Measurements from ENCODE around the gene ZBTB8A. TPM values are rescaled to one million over a fixed set of nuclear protein-coding genes. Genes with fewer than 3 reads are reported as not detected.
"Not testable (repeated sequence)": the region's sequence is repeated elsewhere in the genome, so short reads cannot be mapped to it uniquely, and the experiment has no call there.

Gene ZBTB8A
- polyA plus RNA-seq, 3 donors = 16.5 to 17.1 (median 16.9) TPM

DNA sequence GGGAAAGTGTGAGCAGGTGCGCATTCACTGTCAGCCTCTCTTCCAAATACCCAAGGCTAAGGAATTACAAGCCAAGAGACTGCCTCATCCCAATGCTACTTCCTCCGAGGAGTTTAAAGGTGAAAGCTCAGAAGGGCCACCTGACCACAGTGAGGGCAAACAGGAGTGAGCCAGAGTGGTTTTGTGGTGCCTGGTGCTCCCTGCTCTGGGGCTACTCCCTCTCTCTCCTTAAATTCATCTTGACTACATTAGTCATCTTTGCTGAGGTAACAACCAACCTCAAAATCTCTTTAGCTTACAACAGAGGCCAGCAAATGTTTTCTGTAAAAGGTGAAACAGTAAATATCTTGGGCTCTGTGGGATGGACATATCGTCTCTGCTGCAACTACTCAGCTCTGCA lies 14.2 kb upstream of the ZBTB8A start:
- DNase-seq (ENCODE audit: extremely low read depth in 1 of 11, low read depth in 9 of 11, low spot score in 4 of 11) = no peak

DNA sequence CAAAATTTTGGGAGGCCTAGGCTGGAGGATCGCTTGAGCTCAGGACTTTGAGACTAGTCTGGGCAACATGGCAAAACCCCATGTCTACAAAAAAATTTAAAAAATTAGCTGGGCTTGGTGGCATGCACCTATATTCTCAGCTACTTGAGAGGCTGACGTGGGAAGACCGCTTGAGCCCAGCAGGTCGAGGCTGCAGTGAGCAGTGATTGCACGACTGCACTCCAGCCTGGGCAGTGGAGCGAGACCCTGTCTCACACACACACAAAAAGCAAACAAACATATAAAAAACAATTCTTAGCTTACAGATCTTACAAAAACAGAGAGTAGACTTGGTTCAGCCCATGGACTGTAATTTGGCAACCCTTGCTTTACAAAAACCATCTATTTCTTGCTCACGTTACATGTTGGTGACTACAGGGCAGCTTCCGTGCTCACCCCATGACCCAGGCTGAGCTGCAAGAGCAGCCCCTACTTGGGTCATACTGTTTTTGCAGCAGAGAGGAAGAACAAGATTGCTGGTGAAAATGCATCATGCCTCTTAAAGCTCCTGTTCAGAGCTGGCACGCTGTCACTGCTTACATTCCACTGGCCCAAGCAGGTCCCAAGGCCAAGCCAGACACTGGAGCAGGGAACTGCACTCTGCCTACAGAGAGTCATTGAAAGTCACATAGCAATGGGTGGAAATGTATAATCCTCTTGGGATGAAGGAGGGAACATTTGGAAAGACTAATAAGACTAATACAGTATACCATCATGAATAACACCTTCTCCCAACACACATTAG lies 13.4 kb upstream of the ZBTB8A start:
- DNase-seq (ENCODE audit: extremely low read depth in 1 of 11, low read depth in 9 of 11, low spot score in 4 of 11) = no peak

DNA sequence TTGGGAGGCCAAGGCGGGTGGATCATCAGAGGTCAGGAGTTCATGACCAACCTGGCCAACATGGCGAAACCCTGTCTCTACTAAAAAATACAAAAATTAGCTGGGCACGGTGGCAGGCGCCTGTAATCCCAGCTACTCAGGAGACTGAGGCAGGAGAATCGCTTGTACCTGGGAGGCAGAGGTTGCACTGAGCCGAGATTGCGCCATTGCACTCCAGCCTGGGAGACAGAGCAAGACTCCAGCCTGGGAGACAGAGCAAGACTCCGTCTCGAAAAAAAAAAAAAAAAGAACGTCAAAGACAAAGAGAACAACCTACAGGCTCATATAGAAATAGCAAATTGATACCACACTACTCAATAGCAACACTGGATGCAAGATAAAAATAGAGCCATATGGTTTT lies 10.7 kb upstream of the ZBTB8A start:
- not testable (repeated sequence) for DNase-seq (ENCODE audit: extremely low read depth in 1 of 11, low read depth in 9 of 11, low spot score in 4 of 11)

DNA sequence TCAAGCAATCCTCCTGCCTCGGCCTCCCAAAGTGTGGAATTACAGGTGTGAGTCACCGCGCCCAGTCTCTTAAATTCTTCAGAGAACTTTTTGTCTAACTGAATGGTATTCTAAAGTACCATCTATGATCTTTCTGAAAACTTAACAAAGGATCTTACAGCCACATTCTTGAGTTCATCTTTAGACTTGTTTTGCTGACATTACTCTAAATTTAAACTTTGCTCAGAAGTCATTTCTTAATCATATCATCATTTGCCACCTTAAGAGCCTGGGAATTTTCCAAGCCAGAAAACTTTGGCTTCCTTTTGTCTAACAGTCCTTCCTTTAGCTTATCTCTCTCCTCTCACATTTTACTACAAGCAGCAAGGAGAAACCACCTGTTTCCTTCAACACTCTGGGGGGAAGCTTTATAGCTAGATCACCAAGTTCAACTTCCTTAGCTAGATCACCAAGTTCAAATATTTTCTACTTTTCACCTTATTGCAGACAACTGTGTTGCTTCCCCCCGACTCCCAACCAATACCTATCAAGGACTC lies 5.4 kb upstream of the ZBTB8A start:
- no peak for DNase-seq (ENCODE audit: extremely low read depth in 1 of 11, low read depth in 9 of 11, low spot score in 4 of 11)

DNA sequence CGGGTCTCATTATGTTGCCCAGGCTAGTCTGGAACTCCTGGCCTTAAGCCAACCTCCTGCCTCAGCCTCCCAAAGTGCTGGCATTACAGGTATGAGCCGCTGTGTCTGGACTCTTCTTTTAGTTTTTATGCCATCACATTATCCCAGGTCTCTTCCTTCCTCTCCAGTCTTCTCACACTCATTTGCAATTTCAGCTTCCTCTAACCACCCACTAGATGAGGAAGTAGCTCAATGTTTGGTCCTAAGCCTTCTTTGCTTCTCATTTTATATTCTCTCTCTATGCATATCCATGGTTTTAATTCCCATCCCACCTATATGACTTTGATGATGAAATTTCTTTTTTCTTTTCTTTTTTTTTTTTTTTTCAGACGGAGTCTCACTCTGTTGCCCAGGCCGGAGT lies 3.1 kb upstream of the ZBTB8A start:
- no peak for DNase-seq (ENCODE audit: extremely low read depth in 1 of 11, low read depth in 9 of 11, low spot score in 4 of 11)

DNA sequence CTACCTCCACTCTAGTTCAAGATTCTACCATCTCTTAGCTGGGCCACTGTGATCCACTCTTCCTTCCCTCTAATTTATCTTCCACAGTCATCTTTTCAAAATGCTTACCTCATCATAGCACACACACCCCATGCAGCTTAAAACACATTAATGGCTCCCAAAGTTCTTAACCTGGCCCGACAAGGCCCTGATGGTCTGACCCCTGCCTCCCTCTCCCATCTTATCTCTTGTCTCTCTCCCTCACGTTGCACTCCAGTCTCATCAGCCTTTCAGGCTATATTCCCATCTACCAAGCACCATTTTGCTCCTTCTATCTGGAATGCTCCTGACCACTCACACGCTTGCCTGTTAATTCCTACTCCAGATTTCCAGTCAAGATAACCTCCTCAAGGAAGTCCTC lies 2.5 kb upstream of the ZBTB8A start:
- no peak for DNase-seq (ENCODE audit: extremely low read depth in 1 of 11, low read depth in 9 of 11, low spot score in 4 of 11)

DNA sequence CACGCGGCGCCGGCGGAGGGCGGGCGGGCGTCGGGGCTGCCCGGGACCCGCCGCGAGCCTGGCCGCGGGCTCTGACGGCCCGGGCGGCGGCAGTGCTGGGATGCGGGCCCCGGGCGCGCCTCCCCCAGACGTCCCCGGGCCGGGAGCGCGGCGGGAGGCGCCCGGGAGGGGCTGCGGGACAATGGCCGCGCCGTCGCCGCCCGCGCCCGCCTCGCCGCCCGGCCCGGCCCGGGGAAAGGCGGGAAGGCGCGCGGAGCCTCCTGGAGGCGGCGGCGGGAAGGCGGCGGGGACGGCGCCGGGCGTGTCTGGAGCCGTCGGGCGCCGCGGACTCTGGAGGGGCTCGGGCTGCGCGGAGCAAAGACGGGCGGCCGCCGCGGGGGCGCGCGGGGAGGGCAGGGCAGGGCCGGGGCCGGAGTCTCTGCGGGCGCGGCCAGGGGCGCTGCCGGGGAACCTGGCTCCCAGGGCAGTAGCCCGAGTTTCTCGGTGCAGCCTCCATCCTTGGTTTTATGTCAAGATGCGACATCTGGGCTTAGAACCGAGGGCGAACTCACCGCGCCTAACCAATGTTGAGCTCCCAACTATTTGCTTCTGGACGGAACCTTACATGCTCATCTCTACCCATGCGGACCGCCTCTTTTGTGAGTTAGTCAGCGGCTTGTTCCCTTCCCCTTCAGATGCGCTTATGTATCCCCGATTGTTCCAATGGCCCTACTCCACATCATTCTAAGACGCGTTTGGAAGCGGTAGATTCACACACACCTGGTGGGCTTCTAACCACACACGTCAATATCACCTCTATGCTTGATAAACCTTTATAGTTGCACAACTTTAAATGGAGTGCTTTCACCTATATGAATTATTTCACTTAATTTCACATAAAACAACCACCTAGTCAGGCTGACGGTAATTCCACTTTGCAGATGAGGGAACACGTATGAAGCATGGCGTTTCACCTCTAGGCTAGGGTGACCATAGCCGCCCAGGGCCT lies 651 bp downstream of the ZBTB8A start:
- peak in 4 of 11 donors; percentile 6 to 34 (median 30) for DNase-seq (ENCODE audit: extremely low read depth in 1 of 11, low read depth in 9 of 11, low spot score in 4 of 11)

DNA sequence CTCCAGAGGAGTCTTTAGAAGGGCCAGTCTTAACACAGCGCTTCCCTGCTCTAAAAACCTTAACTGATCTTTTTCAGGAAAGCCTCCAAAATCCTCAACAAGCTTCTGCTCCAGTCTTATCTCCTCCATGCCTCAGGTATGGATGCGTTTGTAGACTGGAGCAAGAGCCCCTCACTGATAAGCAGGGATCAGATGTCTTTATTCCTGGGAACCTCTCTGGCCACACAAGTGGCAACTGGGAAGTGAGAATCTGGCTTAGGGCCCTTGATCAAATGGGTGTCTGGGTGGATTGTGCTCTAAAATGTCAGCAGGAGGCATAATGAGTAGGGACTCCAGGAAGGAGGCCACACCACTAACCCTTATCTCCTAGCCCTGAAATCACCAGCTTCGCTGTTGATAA lies 1.4 kb downstream of the ZBTB8A start:
- no peak for DNase-seq (ENCODE audit: extremely low read depth in 1 of 11, low read depth in 9 of 11, low spot score in 4 of 11)

DNA sequence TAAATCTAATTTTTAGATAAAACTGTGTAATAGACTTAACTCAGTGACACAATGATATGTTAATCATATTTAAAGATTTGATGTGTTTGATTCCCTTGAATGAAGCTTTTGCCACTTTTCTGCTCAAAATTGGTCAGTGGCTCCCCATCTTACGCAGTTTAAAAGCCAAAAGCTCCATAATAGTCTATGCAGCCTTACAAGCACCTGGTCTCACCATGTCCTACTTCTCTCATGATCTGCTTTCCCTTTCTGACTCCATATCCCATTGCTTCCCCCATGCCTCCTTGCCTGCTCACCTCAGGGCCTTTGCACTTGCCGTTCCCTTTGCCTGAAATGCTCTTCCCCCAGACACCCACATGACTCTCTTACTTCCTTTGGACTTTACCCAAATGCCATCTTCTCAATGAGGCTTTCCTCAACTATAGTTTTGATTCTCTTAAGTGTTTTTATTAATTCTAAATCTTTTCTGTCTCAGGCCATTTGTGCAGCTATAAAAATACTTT lies 1.9 kb downstream of the ZBTB8A start:
- no peak for DNase-seq (ENCODE audit: extremely low read depth in 1 of 11, low read depth in 9 of 11, low spot score in 4 of 11)

DNA sequence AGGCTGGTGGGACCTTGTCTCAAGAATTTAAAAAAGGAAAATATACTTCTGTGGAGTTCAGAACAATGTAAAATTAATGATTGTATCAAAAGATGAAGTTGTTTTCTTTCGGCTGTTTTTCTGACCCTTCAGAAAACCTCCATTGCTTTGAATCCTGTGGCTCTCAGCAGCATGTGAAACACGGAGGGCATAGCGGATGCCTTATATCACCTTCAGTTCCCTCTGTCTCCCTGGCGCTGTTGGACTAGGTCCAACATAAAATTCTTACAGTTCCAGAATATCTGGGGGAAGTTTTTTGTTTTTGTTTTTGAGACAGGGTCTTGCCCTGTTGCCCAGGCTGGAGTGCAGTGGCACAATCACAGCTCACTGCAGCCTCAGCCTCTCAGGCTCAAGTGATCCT lies 7.4 kb downstream of the ZBTB8A start:
- DNase-seq (ENCODE audit: extremely low read depth in 1 of 11, low read depth in 9 of 11, low spot score in 4 of 11) = no peak

DNA sequence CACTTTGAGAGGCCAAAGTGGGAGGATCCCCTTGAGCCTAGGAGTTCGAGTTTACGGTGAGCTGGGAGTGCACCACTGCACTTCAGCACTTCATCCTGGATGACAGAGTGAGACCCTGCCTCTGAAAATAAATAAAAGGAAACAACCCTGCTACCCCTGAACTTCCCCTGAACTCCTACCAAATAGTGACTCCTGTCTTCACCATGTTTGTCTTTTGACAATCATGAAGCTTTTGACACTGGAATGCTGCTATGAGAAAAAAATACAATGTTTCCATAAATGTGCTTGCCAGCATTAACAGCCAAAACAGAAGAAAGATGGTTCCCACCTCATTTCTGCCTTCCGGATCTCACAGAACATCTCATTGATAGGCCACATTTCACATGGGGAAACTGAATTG lies 10.4 kb downstream of the ZBTB8A start:
- no peak for DNase-seq (ENCODE audit: extremely low read depth in 1 of 11, low read depth in 9 of 11, low spot score in 4 of 11)

DNA sequence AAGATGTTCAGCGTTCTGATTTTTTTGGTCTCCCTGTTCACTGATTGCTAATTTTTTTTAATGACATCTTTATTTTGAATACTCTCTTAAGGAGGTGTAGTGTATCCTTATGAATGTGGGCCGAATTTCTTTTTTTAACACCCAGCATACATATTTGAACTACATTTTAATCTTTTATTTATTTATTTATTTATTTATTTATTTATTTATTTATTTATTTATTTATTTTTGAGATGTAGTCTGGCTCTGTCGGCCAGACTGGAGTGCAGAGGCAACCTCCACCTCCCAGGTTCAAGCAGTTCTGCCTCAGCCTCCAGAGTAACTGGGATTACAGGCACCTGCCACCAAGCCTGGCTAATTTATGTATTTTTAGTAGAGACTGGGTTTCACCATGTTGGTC lies 15.1 kb downstream of the ZBTB8A start:
- DNase-seq (ENCODE audit: extremely low read depth in 1 of 11, low read depth in 9 of 11, low spot score in 4 of 11) = no peak

DNA sequence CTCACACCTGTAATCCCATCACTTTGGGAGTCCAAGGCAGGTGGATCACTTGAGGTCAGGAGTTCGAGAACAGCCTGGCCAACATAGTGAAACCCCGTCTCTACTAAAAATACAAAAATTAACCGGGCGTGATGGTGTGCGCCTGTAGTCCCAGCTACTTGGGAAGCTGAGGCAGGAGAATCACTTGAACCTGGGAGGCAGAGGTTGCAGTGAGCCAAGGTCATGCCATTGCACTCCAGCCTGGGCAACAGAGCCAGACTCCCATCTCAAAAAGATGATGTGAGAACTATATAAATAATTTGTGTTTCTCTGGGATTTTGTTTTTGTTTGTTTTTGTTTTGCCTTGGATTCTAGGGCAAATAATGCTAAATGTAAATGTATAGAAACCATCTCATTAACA lies 17.8 kb downstream of the ZBTB8A start:
- DNase-seq (ENCODE audit: extremely low read depth in 1 of 11, low read depth in 9 of 11, low spot score in 4 of 11) = not testable (repeated sequence)

DNA sequence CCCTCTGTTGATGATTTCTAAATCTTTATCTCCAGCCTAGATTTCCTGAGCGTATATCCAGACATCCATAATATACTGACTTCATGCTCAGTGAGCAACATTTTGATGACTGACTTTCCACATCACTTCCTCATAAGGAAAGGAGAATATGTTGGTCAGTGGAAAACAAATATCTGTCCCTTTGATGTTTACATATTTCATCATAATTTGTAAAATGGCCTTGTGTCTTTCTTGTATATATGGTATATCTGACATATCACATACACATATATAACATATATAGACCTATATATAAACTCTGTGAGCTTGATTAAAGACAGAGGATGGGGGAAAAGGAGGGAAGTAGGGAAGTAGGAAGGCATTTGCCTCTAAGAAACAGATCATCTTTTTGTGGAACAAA lies 18.6 kb downstream of the ZBTB8A start:
- no peak for DNase-seq (ENCODE audit: extremely low read depth in 1 of 11, low read depth in 9 of 11, low spot score in 4 of 11)

DNA sequence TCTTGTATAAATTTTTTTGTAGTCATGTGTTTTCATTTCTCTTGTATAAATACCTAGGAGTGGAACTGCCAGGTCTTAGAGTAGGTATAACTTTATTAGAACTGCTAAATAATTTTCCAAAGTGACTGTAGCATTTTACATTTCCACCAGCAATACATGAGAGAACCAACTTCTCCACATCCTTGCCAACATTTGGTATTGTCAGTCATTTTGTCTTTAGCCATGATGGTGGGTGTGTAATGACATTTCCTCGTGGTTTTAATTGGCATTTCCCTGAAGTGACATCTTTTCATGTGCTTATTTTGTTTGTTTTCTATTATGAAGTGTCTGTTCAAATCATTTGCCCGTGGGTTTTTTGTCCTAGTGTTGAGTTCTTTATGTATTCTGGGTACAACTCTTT lies 29.7 kb downstream of the ZBTB8A start:
- no peak for DNase-seq (ENCODE audit: extremely low read depth in 1 of 11, low read depth in 9 of 11, low spot score in 4 of 11)

DNA sequence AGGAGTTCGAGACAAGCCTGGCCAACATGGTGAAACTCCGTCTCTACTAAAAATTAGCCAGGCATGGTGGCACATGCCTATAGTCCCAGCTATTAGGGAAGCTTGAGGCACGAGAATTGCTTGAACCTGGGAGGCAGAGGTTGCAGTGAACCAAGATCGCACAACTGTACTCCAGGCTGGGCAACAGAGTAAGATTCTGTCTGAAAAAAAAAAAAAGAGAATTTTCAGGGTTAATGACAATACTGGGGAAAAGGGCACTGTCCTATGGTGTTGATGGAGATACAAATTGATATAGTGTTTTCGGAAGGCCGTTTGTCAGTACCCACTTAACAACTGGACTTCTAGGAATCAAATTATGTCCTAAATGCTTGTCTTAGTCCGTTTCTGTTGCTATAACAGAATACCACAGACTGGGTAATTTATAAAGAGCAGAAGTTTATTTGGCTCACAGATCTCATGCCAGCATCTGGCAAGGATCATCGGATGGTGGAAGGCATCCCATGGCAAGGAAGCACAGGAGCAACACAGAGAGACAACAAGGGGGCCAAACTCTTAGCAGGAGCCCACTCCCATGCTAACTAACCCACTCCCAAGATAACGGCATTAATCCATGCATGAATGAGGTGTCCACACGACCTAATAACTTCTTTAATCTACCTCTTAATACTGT lies 41.3 kb downstream of the ZBTB8A start:
- no peak for DNase-seq (ENCODE audit: extremely low read depth in 1 of 11, low read depth in 9 of 11, low spot score in 4 of 11)

DNA sequence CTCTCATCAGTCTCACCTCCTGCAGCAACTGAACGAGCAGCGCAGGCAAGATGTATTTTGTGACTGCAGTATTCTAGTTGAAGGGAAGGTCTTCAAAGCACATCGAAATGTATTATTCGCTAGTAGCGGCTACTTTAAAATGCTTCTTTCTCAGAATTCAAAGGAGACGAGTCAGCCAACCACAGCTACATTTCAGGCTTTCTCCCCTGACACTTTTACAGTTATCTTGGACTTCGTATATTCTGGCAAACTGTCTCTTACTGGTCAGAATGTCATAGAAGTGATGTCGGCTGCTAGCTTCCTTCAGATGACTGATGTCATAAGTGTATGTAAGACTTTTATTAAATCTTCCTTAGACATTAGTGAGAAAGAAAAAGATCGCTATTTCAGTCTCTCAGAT lies 53.7 kb downstream of the ZBTB8A start:
- no peak for DNase-seq (ENCODE audit: extremely low read depth in 1 of 11, low read depth in 9 of 11, low spot score in 4 of 11)

DNA sequence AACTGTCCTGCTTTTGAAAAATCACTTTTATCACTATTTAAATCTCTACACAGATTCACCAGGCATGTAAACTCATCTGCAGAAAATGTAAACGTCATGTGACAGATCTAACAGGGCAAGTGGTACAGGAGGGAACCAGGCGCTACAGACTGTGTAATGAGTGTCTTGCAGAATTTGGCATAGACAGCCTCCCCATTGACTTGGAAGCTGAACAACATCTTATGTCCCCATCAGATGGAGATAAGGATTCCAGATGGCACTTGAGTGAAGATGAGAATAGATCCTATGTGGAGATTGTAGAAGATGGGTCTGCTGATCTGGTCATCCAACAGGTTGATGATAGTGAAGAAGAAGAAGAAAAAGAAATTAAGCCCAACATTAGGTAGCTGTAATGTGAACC lies 60.8 kb downstream of the ZBTB8A start:
- no peak for DNase-seq (ENCODE audit: extremely low read depth in 1 of 11, low read depth in 9 of 11, low spot score in 4 of 11)

DNA sequence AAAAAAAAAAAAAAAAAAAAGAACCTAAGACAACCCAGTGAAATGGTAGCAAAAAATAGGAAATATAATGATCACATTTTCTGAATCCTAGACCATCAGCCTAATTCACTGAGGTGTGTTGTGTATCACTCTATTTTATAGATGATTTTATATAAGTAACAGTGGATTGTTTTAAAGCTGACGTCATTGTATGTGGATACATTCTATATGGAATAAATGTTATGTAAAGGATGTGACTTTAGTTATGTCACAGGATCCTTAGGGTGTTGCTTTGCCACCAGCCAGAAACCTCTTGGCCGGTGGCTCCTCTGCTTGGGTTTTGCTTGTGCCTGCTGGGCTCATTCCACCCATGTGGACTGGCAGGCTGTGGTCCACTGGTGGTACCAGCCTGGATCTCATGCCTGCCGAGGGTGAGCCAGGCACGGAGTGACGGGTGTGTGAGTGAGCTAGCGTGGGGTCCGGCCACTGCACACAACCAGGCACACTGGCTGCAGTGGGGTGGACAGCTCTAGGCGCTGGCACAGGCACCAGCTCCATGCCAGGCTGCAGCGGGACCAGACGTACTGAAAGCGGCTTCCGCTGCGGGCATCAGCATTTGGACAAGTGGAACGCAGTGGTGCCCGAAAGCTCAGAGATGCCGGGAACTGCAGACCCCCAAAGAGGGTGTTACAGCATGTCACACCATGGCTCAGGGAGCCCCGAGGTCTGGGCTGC lies 66.6 kb downstream of the ZBTB8A start:
- no peak for DNase-seq (ENCODE audit: extremely low read depth in 1 of 11, low read depth in 9 of 11, low spot score in 4 of 11)

Data from renal cortex interstitium (tissue), 11 donors.